Iris pigment epithelial cell (primary cell): Measurements from ENCODE around the gene ROBO1.
"Not testable (repeated sequence)": the region's sequence is repeated elsewhere in the genome, so short reads cannot be mapped to it uniquely, and the experiment has no call there.

Experiments used
- DNase-seq: peaks from one replicate; pipeline ENCODE4 v3.0.0-alpha.2; 2011; ENCODE audit warnings: low read depth

The ROBO1 gene

GRCh38 chr3:79551997-79552396 is 215.8 kb downstream of the ROBO1 start:
- no peak for DNase-seq

- no peak for DNase-seq
Observed at GRCh38 chr3:79551321-79551892, 216.4 kb downstream of the ROBO1 start.

DNA sequence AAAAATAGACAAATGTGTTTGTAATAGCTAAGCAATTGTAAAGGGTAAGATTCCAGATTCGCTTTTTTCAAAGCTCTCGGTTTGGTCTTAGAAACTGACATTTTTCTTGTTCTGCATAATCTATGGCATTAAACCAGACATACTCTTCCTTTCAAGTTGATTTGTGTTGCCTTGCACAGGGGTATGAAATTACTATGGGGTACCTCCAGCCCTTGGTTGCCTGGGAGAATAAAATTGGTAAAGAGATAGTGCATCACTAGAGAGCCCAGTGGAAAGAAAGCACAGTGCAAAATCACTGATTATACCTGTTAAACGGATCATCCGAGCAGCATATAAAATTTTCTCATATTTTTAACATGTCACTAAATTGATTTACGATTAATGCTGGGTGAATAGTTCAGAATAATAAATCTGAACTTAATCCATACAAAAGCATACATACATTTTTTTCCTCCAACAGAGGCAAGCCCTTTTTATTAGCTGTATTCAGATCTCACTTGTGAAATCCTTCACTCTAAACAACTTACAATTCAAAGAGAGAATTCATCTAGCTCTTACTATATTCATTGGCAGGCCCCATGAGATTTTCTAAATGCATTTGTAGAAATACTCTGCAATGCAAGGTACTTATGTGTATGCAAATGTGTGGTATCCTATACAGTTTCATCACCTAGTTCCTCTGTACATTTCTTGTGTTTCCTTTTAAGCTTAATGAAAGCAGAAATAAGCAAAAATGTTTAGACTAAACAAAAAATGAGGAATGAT is 224.4 kb downstream of the ROBO1 start:
- DNase-seq: no peak

DNA sequence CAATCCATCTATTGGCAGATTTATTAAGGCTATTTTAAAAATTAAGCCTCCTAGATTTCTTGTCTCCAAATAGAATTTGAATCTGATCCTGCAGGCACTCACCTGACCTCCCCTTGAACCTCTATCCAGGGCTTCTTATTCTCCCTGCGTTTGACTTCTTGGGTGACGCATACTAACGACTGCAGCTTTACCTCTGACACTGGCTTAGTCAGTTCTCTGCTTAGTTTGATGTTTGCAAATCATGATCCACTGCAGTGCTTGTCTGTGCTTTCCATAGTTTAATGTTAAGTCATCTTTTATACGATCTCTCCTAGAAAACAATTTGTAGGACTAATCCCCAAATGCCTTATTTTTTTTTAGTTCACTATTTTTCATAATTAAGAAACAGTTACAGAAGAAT is 233.1 kb downstream of the ROBO1 start:
- DNase-seq: peak; percentile 31

DNA sequence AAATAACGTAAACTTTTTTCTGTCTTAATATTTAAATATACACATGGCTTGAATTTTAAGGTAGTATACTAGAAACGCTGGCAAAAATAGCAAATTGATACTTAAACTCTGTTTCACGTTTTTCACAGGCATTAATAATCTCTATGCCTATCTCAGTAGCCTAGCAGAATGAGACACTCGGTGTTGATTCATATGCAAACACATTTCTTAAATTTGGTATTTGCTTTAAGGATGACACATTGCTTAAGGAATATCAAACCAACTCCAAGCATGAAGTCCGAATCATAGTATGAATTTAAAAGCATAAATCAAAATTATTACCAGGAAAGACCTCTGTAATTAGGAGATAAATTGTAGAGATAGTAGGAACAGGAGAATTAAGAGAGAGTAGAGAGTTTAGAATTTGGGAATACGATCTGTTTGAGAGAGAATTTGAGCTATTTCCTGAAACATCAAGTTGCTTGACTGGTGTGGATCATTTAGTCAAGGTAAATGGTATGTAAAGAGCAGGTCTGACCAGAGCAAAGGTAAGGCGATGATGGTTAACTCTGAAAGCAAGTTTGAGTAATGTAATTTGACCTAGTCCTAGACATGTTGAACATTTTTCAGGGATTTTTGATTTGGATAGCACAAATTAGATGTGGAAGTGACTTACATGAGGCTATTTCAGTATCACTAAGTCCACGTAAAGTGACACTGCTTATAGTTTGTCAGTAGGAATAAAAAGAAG is 236.1 kb downstream of the ROBO1 start:
- no peak for DNase-seq

DNA sequence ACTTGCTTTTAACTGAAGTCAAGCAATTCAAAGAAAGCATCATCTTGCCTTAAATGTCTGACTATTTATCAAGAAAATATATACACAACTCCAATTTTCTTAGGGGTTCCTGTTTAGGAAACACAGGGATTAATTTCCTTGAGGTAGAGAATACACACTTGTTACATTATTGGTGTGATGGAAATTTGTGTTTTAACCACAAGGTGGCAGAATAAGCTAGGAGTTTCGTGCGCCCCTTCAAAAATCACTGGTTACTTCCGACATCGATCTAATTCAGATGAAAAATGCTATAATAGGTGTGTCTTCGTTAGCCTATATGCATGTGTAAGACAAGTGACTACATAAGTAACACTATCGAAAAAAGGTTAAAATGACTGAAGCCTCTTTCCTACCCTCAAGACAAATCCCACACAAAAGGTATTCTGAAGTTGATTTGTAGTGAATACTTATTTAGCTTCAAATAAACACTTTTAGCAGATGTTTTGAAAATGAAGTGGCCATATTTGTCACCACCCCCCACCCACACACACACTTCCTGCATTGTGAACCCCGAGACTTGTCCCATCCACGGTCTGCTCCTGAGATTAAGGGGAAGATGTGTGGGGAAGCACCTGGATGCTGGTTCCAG is 246.5 kb downstream of the ROBO1 start:
- peak; percentile 51 for DNase-seq

DNA sequence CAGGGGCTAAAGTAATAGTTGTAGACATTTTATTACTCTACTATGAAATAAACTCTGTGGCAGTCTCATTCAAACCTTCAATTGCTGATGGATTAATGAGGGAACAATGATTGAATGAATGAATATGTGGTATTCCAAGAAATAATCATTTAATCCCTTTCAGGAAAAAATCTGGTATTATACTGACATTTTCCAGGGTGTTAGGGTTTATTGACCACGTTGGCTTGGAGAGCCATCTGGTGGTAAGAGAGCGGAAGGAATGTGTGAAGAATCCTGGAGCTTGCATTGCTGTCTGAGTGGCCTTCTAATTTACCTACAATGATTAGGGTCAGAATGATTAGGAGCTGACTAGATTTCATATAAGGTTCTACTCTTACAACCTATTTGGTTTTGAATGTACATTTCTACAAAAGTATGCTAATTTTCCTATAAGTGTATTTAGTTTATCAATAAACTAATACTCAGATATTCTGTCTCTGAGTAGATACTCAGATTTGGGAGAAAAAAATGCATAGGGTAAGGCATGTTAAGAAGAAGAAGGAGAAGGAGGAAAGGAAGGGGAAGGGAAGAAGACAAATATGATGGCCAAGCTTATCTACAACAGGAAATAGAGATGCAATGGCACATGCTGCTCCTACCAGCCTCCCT is 249.9 kb downstream of the ROBO1 start:
- peak; percentile 65 for DNase-seq

DNA sequence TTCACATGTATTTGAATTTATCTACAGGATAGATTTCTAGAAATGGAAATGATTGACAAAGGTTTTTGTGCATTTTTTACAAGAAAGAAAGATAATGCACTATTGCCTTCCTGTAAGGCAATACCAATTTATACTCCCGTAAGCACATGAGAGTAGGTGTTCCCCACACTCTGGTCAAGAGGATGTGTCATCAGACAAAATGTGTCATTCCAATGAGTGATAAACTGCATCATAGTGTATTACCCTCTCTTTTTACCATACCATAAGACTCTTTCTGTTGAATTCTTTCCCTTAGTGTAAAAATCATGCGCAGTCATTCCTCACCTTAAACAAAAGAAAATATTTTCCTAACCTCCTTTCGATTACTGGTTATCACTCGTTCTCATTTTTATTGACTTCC is 251.0 kb downstream of the ROBO1 start:
- DNase-seq: no peak

DNA sequence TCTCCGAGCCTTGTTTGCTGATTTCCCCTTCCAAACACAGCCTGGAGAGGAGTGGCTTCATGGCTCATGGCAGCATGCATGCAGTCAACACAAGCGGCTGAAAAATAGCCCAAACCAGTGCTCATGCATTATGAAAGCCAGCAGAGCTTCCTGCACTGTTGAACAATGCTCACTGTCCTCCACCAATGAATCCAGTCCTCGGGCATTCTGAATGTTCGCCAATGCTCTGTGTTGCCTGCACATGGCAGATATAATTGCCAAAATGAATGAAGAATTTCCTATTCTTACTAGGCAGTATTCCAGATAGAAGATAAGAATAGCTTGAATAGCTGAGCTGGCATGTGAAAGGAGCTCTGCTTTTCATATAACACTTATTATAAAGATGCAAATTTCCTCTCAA is 252.7 kb downstream of the ROBO1 start:
- DNase-seq: no peak

- peak; percentile 19 for DNase-seq
Observed at GRCh38 chr3:79514069-79514468, 253.7 kb downstream of the ROBO1 start.

DNA sequence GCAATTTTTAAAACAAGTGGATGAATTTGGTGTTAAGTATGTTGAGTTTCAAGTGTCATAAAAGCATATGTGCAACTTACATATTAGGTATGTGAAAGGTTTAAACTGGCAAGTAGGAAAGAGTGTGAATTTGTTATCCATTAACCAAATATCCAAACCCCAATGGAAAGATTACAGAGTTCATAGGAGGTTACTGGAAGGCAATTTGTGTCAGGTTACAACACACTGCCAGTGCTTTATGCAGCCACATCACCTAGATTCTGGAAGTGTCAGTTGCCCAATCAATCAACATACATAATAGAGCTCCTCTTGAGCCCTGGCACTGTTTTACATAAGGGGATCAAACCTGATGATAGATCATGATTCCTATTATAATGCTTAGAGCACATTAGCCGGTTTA is 261.0 kb downstream of the ROBO1 start:
- DNase-seq: no peak

- not testable (repeated sequence) for DNase-seq
Observed at GRCh38 chr3:79502216-79502681, 265.5 kb downstream of the ROBO1 start.

GRCh38 chr3:79497447-79498111 is 270.2 kb downstream of the ROBO1 start:
- no peak for DNase-seq

GRCh38 chr3:79491029-79491641 is 276.7 kb downstream of the ROBO1 start:
- peak; percentile 73 for DNase-seq

GRCh38 chr3:79490165-79491028 is 277.4 kb downstream of the ROBO1 start:
- DNase-seq: peak; percentile 95

GRCh38 chr3:79488407-79488806 is 279.4 kb downstream of the ROBO1 start:
- DNase-seq: no peak

- no peak for DNase-seq
Observed at GRCh38 chr3:79480746-79481145, 287.1 kb downstream of the ROBO1 start.

GRCh38 chr3:79478620-79479019 is 289.2 kb downstream of the ROBO1 start:
- no peak for DNase-seq

DNA sequence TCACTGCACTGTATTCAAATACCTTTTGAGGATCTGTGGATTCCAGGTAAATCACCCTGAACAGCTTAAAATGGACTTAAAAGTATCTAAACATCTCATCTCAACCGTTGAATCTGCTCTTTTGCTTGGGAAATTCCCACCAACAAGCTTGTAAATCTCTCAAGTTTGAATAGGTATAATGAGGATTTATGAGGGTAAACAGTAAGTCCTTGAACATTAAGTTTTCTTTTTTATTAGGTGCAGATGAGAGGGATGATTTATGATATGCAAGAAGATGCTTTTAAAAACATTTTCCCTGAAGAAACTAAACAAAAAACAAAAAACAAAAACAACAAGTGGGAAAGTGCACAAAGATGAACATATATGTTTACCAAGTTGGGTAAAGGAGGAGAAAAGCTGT is 290.6 kb downstream of the ROBO1 start:
- no peak for DNase-seq

GRCh38 chr3:79473993-79474392 is 293.8 kb downstream of the ROBO1 start:
- peak; percentile 13 for DNase-seq
